Natural killer cell (primary cell): ENCODE results near the gene FOXO6. TPM values are rescaled to one million over a fixed set of nuclear protein-coding genes. Genes with fewer than 3 reads are reported as not detected.

ENCODE experiments used
- ATAC-seq, 3 donors: fragments of 150-1000 bp in 2 of 3; fragments of 200-7000 bp in 1 of 3; cut with Tn5 transposase; 1 replicate in 1 of 3; 2 replicates in 2 of 3; pipeline ENCODE4 v1.10.0; 2021; ENCODE audit warnings: mild to moderate bottlenecking in 2 of 3, moderate library complexity in 2 of 3
- DNase-seq, 2 donors: peaks; one replicate each; pipeline versions ENCODE4 v3.0.0 to v3.0.0-alpha.2; 2013 to 2021; ENCODE audit warnings: mixed read lengths in 1 of 2
- H3K27ac ChIP-seq: one replicate; pipeline ENCODE4 v1.5.1; 2013; ENCODE audit warnings: mild to moderate bottlenecking, low read length
- H3K27me3 ChIP-seq: one replicate; pipeline ENCODE4 v1.6.1; 2013; ENCODE audit warnings: low read length; ENCODE audit not compliant: control insufficient read depth, insufficient read depth
- H3K36me3 ChIP-seq: one replicate; pipeline ENCODE4 v1.6.1; 2013; ENCODE audit warnings: low read length; ENCODE audit not compliant: control insufficient read depth, insufficient read depth
- H3K4me1 ChIP-seq: one replicate; pipeline ENCODE4 v1.6.1; 2013; ENCODE audit warnings: low read length; ENCODE audit not compliant: control insufficient read depth, insufficient read depth
- H3K4me3 ChIP-seq: one replicate; pipeline ENCODE4 v1.5.1; 2013; ENCODE audit warnings: low read length
- H3K9me3 ChIP-seq: one replicate; pipeline ENCODE4 v1.6.1; 2013; ENCODE audit warnings: low read length; ENCODE audit not compliant: control insufficient read depth, insufficient read depth
- H3K27ac Mint-ChIP-seq, 2 donors: one replicate each; pipeline ENCODE4 v1.8.0; 2022; ENCODE audit warnings: mild to moderate bottlenecking in 2 of 2, mixed read lengths in 2 of 2, moderate library complexity in 1 of 2
- H3K27me3 Mint-ChIP-seq, 2 donors: one replicate each; pipeline ENCODE4 v1.8.0; 2022; ENCODE audit warnings: low read depth in 2 of 2, mixed read lengths in 2 of 2
- H3K36me3 Mint-ChIP-seq: one replicate; pipeline ENCODE4 v1.8.0; 2022; ENCODE audit warnings: mixed read lengths
- H3K4me1 Mint-ChIP-seq, 2 donors: one replicate each; pipeline ENCODE4 v1.8.0; 2022; ENCODE audit warnings: mixed read lengths in 2 of 2
- H3K4me3 Mint-ChIP-seq: one replicate; pipeline ENCODE4 v1.8.0; 2022; ENCODE audit warnings: mild to moderate bottlenecking, moderate library complexity, mixed read lengths
- H3K9me3 Mint-ChIP-seq, 2 donors: one replicate each; pipeline ENCODE4 v1.8.0; 2022; ENCODE audit warnings: mixed read lengths in 2 of 2
- WGBS: methylation state at CpG from one replicate; pipeline ENCODE4 v1.1.7; 2013; ENCODE audit warnings: missing lambda C conversion rate; ENCODE audit not compliant: insufficient coverage; 5-methylcytosine and 5-hydroxymethylcytosine counted together
- intact Hi-C: fragments of 100-400 bp; cut with micrococcal nuclease; formaldehyde crosslinking; loops from one replicate; pipeline ENCODE4 v1.14.2; 2022
- total RNA-seq, 4 donors: library from RNA; stranded (reverse); fragments of 120-200 nt in 1 of 4; gene quantifications; one replicate each; pipeline versions ENCODE4 v1.2.3 to v1.2.4, GENCODE V29; 2013 to 2022
- TF ChIP-seq, protein P1 (sequence below): fragments of 200-600 bp; IDR thresholded peaks from one replicate; pipeline ENCODE4 v1.8.0; 2022; ENCODE audit warnings: antibody characterized with exemption

The FOXO6 gene
- total RNA-seq, 3 donors from 2014 or later (not counting 1 experiment from before 2014, with no cell fraction given), result 1.2 to 3.3 (median 1.7) TPM

DNA sequence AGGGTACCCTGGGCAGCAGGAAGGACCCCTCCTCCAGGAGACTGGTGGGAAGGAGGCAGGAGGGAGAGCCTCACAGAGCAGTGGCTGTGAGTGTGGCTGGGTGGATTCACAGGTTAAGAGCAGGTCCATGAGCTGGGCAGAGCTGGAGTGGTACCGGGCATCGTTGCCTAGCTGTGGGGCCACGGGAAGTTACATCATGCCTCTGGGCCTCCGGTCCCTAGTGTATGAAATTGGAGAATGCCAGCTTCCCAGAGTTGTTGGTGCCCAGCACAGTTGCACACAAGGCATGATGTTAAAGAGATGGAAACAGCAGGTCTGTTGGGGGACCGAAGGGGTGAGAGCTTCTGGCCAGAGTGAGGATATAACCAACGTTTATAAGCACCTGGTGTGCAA is 18.5 kb downstream of the FOXO6 start:
- H3K36me3 Mint-ChIP-seq, result no peaks in the 10 kb centered on the region
- TF ChIP-seq, protein P1, sequence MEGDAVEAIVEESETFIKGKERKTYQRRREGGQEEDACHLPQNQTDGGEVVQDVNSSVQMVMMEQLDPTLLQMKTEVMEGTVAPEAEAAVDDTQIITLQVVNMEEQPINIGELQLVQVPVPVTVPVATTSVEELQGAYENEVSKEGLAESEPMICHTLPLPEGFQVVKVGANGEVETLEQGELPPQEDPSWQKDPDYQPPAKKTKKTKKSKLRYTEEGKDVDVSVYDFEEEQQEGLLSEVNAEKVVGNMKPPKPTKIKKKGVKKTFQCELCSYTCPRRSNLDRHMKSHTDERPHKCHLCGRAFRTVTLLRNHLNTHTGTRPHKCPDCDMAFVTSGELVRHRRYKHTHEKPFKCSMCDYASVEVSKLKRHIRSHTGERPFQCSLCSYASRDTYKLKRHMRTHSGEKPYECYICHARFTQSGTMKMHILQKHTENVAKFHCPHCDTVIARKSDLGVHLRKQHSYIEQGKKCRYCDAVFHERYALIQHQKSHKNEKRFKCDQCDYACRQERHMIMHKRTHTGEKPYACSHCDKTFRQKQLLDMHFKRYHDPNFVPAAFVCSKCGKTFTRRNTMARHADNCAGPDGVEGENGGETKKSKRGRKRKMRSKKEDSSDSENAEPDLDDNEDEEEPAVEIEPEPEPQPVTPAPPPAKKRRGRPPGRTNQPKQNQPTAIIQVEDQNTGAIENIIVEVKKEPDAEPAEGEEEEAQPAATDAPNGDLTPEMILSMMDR, result no peak
- DNase-seq, result no peak
- no peak overlapping the region for H3K27ac Mint-ChIP-seq
- Histone ChIP-seq H3K9me3 (no peaks in the 10 kb centered on the region), H3K27me3 (peaks cover 23% of the 10 kb centered on the region), H3K36me3 (no peaks in the 10 kb centered on the region), H3K27ac (no peak overlapping the region), H3K4me1 (peaks cover 20% of the 10 kb centered on the region), H3K4me3 (no peak overlapping the region)
- peaks cover 10 to 30% of the 10 kb centered on the region in 2 donors for H3K4me1 Mint-ChIP-seq
- 63% methylated on average over 6 of the region's 6 CpGs for WGBS
- H3K9me3 Mint-ChIP-seq, result no peaks in the 10 kb centered on the region
- intact Hi-C loops, result no loop called here
- H3K27me3 Mint-ChIP-seq, result peaks cover 20 to 26% of the 10 kb centered on the region in 2 donors
- ATAC-seq, result no peak
- H3K4me3 Mint-ChIP-seq, result peak overlapping the region; percentile 75

DNA sequence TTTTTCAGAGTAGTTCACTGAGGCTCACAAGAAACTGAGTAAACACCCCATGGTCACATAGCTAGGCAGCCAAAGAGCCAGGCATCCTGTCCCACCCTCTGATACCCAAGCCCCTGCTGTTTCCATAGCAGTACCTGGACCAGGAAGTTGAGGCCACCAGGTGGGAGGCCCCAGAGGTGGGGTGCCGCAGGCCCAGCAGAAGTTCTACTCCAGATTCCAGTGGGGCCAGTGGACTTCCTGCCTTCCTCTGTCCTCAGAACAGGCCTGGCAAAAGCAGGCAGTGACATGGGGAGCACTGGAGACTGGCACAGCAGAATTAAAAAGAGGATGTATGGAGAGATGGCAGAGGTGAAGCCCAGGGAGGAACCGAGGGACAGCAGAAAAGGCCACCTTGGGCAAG is 19.0 kb downstream of the FOXO6 start:
- WGBS, result 80% methylated on average over 2 of the region's 2 CpGs
- peak overlapping the region; percentile 75 for H3K4me3 Mint-ChIP-seq
- H3K27me3 Mint-ChIP-seq, result peaks cover 25 to 30% of the 10 kb centered on the region in 2 donors
- Histone ChIP-seq H3K36me3 (no peaks in the 10 kb centered on the region), H3K9me3 (no peaks in the 10 kb centered on the region), H3K4me1 (peaks cover 20% of the 10 kb centered on the region), H3K27me3 (peaks cover 23% of the 10 kb centered on the region), H3K4me3 (no peak overlapping the region), H3K27ac (no peak overlapping the region)
- peak overlapping the region in 1 of 2 donors; percentile 57 for H3K27ac Mint-ChIP-seq
- ATAC-seq (no peak), DNase-seq (no peak)
- H3K9me3 Mint-ChIP-seq, result no peaks in the 10 kb centered on the region
- H3K36me3 Mint-ChIP-seq, result no peaks in the 10 kb centered on the region
- intact Hi-C loops, result no loop called here
- TF ChIP-seq, protein P1, result no peak
- peaks cover 10 to 30% of the 10 kb centered on the region in 2 donors for H3K4me1 Mint-ChIP-seq

DNA sequence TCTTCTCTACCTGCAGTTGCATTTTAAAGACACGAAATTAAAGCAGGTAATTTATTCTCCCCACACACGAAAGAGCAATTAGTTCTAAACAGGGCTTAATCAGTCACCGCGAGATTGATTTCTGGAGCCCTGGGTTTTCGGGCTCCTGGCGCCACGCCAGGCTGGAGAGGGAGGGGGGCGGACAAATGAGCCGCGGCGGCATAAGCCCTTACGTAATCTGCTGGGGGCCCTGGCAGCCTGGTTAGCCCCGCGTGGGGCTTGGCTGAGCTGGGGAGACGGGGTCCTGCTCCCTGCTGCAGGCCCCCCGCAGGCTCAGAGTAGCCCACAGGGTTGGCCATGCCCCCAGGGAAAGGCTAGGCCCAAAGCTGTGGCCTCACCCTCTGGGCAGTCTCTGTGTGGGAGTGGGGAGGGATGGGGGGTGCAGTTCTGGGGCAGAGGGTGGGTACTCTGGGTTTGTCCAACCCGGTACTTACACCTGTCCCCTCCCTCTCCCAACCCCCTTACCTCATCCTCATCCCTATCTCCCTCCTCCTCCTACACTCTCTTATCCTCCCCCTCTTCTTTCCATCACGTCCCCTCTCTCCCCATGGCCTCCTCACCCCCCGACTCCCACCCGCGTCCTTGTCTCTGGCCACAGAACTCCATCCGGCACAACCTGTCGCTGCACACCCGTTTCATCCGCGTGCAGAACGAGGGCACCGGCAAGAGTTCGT is 19.9 kb downstream of the FOXO6 start:
- H3K4me1 Mint-ChIP-seq, result peaks cover 10 to 30% of the 10 kb centered on the region in 2 donors
- TF ChIP-seq, protein P1, result no peak
- no peaks in the 10 kb centered on the region for H3K36me3 Mint-ChIP-seq
- H3K4me3 Mint-ChIP-seq, result peak overlapping the region; percentile 86
- intact Hi-C loops, result no loop called here
- ATAC-seq (no peak), DNase-seq (peak; percentile 41 to 46)
- H3K9me3 Mint-ChIP-seq, result no peaks in the 10 kb centered on the region
- Histone ChIP-seq H3K27ac (no peak overlapping the region), H3K36me3 (no peaks in the 10 kb centered on the region), H3K27me3 (peaks cover 23% of the 10 kb centered on the region), H3K4me3 (peak overlapping the region; percentile 19), H3K4me1 (peaks cover 20% of the 10 kb centered on the region), H3K9me3 (no peaks in the 10 kb centered on the region)
- peak overlapping the region in 1 of 2 donors; percentile 57 for H3K27ac Mint-ChIP-seq
- WGBS, result 14% methylated on average over 29 of the region's 29 CpGs
- H3K27me3 Mint-ChIP-seq, result peaks cover 23 to 35% of the 10 kb centered on the region in 2 donors
